Astrocyte of the cerebellum (primary cell): ENCODE results near the gene TMEM18.

Source experiments
- DNase-seq: peaks from one replicate; pipeline ENCODE4 v3.0.0-alpha.2; 2011; ENCODE audit warnings: low read depth
- H3K4me3 ChIP-seq: 2 replicates; pipeline ENCODE4 v1.5.1; 2011; ENCODE audit warnings: mild to moderate bottlenecking, low read depth, low read length, moderate library complexity
- in situ Hi-C: cut with HindIII; loops from 2 replicates; pipeline ENCODE4 v1.10.0; 2017; ENCODE audit warnings: low sequenced_read_pairs
- TF ChIP-seq, protein P1 (sequence below): IDR thresholded peaks from 2 replicates; pipeline ENCODE4 v1.5.1; 2012; ENCODE audit warnings: low read length, low read depth, moderate library complexity, mild to moderate bottlenecking; ENCODE audit errors: missing control alignments

TMEM18 gene

DNA sequence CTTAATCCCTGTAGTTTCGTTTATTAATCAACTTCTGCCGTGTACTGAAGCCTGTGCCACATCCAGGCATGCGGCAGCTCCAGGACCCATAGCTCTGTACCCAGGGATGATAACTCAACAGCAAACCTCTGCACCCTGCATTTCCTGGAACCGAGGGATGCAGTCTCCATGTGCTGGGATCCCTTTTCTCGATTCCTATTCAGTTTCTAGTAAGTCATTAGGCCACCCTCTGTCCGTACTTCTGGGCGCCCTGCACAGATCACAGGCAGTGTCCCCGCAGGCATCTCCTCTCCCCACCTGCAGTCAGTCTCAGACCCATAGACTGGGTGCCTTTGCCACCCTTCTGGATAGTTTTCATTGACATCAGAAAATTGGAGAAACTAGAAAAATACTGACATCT, 18.8 kb downstream of the TMEM18 start:
- DNase-seq = no peak
- TF ChIP-seq, protein P1, sequence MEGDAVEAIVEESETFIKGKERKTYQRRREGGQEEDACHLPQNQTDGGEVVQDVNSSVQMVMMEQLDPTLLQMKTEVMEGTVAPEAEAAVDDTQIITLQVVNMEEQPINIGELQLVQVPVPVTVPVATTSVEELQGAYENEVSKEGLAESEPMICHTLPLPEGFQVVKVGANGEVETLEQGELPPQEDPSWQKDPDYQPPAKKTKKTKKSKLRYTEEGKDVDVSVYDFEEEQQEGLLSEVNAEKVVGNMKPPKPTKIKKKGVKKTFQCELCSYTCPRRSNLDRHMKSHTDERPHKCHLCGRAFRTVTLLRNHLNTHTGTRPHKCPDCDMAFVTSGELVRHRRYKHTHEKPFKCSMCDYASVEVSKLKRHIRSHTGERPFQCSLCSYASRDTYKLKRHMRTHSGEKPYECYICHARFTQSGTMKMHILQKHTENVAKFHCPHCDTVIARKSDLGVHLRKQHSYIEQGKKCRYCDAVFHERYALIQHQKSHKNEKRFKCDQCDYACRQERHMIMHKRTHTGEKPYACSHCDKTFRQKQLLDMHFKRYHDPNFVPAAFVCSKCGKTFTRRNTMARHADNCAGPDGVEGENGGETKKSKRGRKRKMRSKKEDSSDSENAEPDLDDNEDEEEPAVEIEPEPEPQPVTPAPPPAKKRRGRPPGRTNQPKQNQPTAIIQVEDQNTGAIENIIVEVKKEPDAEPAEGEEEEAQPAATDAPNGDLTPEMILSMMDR = no peak
- H3K4me3 ChIP-seq = no peak overlapping the region
- in situ Hi-C loops = no loop called here

DNA sequence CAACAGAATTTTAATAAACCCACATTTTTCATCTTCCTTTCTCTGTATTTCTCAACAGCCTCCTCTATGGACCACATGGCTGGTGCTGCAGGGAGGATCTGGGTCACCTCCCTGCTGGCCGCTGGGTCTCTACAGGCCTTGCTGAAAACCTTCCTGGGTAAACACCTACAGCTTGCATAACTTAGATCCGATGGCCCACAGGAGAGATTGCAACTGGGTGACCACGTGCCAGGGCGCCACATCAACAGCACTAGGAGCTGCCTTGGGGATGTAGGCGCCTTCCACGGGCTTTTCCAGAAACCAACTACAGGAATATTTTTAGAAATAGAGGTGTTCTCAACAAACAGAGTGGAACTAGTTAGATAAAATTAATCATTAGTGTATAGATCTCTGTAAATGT, 19.4 kb downstream of the TMEM18 start:
- DNase-seq = no peak
- TF ChIP-seq, protein P1 = no peak
- H3K4me3 ChIP-seq = no peak overlapping the region
- in situ Hi-C loops = no loop called here

- no peak for DNase-seq
- TF ChIP-seq, protein P1 = no peak
- in situ Hi-C loops = no loop called here
- no peak overlapping the region for H3K4me3 ChIP-seq
Measured at GRCh38 chr2:656676-657075, 20.5 kb downstream of the TMEM18 start.

DNA sequence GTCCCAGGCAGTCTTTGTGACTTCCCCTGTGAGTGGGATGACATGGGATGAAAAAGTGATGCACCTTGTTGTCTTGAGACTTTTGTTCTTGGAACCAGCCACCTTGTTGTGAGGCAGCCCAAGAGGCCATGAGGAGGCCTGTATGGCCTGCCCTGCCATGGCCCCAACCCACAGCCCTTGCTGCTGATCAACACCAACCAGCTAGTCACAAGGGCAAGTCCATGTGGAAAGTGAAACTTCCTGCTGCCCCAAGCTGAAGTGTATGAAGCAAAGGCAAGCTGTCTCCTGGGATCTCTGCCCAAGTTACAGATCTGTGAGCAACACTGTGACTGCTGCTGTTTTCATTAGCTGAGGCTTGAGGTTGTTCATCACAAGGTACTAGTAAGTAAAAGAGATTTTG, 21.6 kb downstream of the TMEM18 start:
- no peak overlapping the region for H3K4me3 ChIP-seq
- in situ Hi-C loops = no loop called here
- TF ChIP-seq, protein P1 = no peak
- no peak for DNase-seq

- TF ChIP-seq, protein P1 = no peak
- in situ Hi-C loops = no loop called here
Measured at GRCh38 chr2:654896-655295, 22.3 kb downstream of the TMEM18 start.

DNA sequence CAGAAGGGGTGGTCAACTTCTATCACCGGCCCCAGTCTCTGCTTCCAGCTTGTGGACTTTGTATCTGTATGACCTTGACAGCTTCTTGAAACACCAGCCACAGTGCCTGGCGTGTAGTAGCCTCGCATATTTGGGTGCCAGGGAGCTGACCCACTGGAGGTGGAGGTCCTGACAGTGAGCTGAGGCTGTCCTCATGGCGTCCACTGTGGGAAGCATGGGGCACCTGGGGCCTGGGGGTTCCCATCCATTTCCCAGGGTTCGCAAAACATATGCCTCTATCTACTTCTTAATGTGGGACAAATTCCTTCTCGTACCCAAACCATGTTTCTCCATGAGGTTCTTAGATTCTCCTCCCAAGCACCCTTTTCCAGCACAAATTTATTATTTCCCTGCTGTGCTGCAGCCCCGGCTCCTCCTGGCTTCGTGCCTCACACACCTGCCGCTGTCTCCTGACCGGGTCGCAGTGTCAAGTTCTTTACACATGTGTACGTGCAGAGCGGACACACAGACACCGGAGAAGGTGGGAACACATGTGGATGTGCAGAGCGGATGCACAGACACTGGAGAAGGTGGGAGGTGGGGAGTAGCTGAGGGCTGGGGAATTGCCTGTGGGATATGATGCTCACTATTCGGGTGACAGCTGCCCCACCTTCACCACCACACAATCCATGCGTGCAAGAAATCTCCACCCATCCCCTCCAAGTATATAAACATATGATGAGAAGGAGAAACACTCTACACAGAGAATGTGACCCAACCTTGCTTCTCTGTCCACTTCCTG, 23.4 kb downstream of the TMEM18 start:
- no peak overlapping the region for H3K4me3 ChIP-seq
- in situ Hi-C loops = no loop called here
- no peak for DNase-seq
- TF ChIP-seq, protein P1 = no peak

More at GRCh38 chr2:654896-655295, 22.3 kb downstream of the TMEM18 start:
- DNase-seq = no peak
- H3K4me3 ChIP-seq = no peak overlapping the region
